CD14-positive monocyte (primary cell): ENCODE results near the gene PRPF40B. TPM values are rescaled to one million over a fixed set of nuclear protein-coding genes. Genes with fewer than 3 reads are reported as not detected.

Experiments used
- DNase-seq, 3 donors: peaks; one replicate each; pipeline ENCODE4 v3.0.0-alpha.2; 2011 to 2022
- H2AFZ ChIP-seq: 2 replicates; pipeline ENCODE4 v1.6.0; 2012; ENCODE audit warnings: mild to moderate bottlenecking, low read depth, low read length, inconsistent platforms; ENCODE audit not compliant: insufficient read depth, poor library complexity, severe bottlenecking
- H3K27ac ChIP-seq, 2 donors: 1 replicate in 1 of 2; 2 replicates in 1 of 2; pipeline ENCODE4 v1.5.1; 2012 to 2013; ENCODE audit warnings: low read length in 2 of 2, control low read depth in 1 of 2, inconsistent platforms in 1 of 2, low read depth in 1 of 2, mild to moderate bottlenecking in 1 of 2
- H3K27me3 ChIP-seq, 2 donors: one replicate each; pipeline versions ENCODE4 v1.6.0 to v1.6.1; 2011 to 2013; ENCODE audit warnings: low read length in 2 of 2; ENCODE audit not compliant: control insufficient read depth in 2 of 2, insufficient read depth in 2 of 2
- H3K36me3 ChIP-seq, 2 donors: replicated peaks in 1 of 2; 1 replicate in 1 of 2; 2 replicates in 1 of 2; pipeline versions ENCODE4 v1.5.1 to v1.6.1; 2012 to 2013; ENCODE audit warnings: low read length in 2 of 2, control low read depth in 1 of 2, inconsistent platforms in 1 of 2, mild to moderate bottlenecking in 1 of 2; ENCODE audit not compliant: insufficient read depth in 2 of 2, control insufficient read depth in 1 of 2
- H3K4me1 ChIP-seq, 2 donors: 1 replicate in 1 of 2; 2 replicates in 1 of 2; pipeline versions ENCODE4 v1.5.1 to v1.6.1; 2012 to 2013; ENCODE audit warnings: low read length in 2 of 2, control low read depth in 1 of 2, inconsistent platforms in 1 of 2, mild to moderate bottlenecking in 1 of 2, moderate library complexity in 1 of 2; ENCODE audit not compliant: insufficient read depth in 2 of 2, control insufficient read depth in 1 of 2
- H3K4me2 ChIP-seq: replicated peaks from 2 replicates; pipeline ENCODE3; 2012; ENCODE audit warnings: low read length, moderate library complexity, mild to moderate bottlenecking; ENCODE audit not compliant: poor library complexity, severe bottlenecking; ENCODE audit errors: extremely low read depth
- H3K4me3 ChIP-seq, 3 experiments: fragments of 200-600 bp in 1 of 3; sonication (generic) in 1 of 3; replicated peaks in 1 of 3; 1 replicate in 2 of 3; 2 replicates in 1 of 3; pipeline ENCODE4 v1.5.1; 2011 to 2013; ENCODE audit warnings: low read length in 3 of 3, mild to moderate bottlenecking in 3 of 3, control low read depth in 2 of 3, low read depth in 2 of 3, inconsistent platforms in 1 of 3, moderate library complexity in 1 of 3
- H3K79me2 ChIP-seq: 2 replicates; pipeline ENCODE4 v1.6.0; 2012; ENCODE audit warnings: mild to moderate bottlenecking, control low read depth, inconsistent platforms, low read length, moderate library complexity; ENCODE audit not compliant: insufficient read depth
- H3K9ac ChIP-seq: 2 replicates; pipeline ENCODE4 v1.6.0; 2017; ENCODE audit warnings: low read length, mild to moderate bottlenecking; ENCODE audit not compliant: insufficient read depth, poor library complexity, severe bottlenecking
- H3K9me3 ChIP-seq, 2 donors: replicated peaks in 1 of 2; 1 replicate in 1 of 2; 2 replicates in 1 of 2; pipeline versions ENCODE4 v1.5.1 to v1.6.1; 2012 to 2013; ENCODE audit warnings: low read length in 2 of 2, control low read depth in 1 of 2; ENCODE audit not compliant: control insufficient read depth in 1 of 2, insufficient read depth in 1 of 2
- H4K20me1 ChIP-seq: 2 replicates; pipeline ENCODE4 v1.6.0; 2012; ENCODE audit warnings: mild to moderate bottlenecking, low read length, control low read depth, moderate library complexity; ENCODE audit not compliant: insufficient read depth
- H3K27ac Mint-ChIP-seq, 7 donors: one replicate each; pipeline ENCODE4 v1.8.0; 2020; ENCODE audit warnings: mild to moderate bottlenecking in 7 of 7, mixed read lengths in 7 of 7, moderate library complexity in 6 of 7, inconsistent platforms in 2 of 7
- H3K27me3 Mint-ChIP-seq, 3 donors: one replicate each; pipeline ENCODE4 v1.8.0; 2021 to 2022; ENCODE audit warnings: low read depth in 3 of 3, mild to moderate bottlenecking in 3 of 3, mixed read lengths in 3 of 3, moderate library complexity in 3 of 3, inconsistent platforms in 1 of 3
- H3K36me3 Mint-ChIP-seq, 2 donors: one replicate each; pipeline ENCODE4 v1.8.0; 2020; ENCODE audit warnings: mixed read lengths in 2 of 2, inconsistent platforms in 1 of 2, mild to moderate bottlenecking in 1 of 2
- H3K4me1 Mint-ChIP-seq: one replicate; pipeline ENCODE4 v1.8.0; 2020; ENCODE audit warnings: mild to moderate bottlenecking, mixed read lengths
- H3K4me3 Mint-ChIP-seq, 2 donors: one replicate each; pipeline ENCODE4 v1.8.0; 2020; ENCODE audit warnings: mild to moderate bottlenecking in 2 of 2, mixed read lengths in 2 of 2, moderate library complexity in 1 of 2
- H3K9me3 Mint-ChIP-seq, 7 donors: one replicate each; pipeline ENCODE4 v1.8.0; 2020 to 2022; ENCODE audit warnings: mixed read lengths in 7 of 7, mild to moderate bottlenecking in 6 of 7, moderate library complexity in 6 of 7, inconsistent platforms in 2 of 7
- CTCF ChIP-seq: fragments of 200-600 bp; IDR thresholded peaks from one replicate; pipeline ENCODE4 v1.8.0; 2022; ENCODE audit warnings: antibody characterized with exemption, mild to moderate bottlenecking
- WGBS: methylation state at CpG from one replicate; pipeline ENCODE4 v1.1.5; 2013; ENCODE audit warnings: missing lambda C conversion rate; ENCODE audit not compliant: insufficient coverage; 5-methylcytosine and 5-hydroxymethylcytosine counted together
- intact Hi-C, 2 donors: fragments of 100-400 bp; cut with micrococcal nuclease; formaldehyde crosslinking; loops; one replicate each; pipeline versions ENCODE4 v1.15.0 to v1.15.1; 2023
- polyA plus RNA-seq, 3 donors: library from polyadenylated mRNA; depleted of rRNA in 1 of 3; unstranded in 2 of 3; stranded (reverse) in 1 of 3; fragments of 300-500 nt in 2 of 3; fragments of >200 nt in 1 of 3; fragmentation: Illumina TruSeq in 2 of 3; gene quantifications; 1 replicate in 2 of 3; 2 replicates in 1 of 3; pipeline ENCODE4 v1.2.3, GENCODE V29; 2012 to 2021

PRPF40B gene
- polyA plus RNA-seq, 3 donors: 0.14 to 1.3 (median 0.57) TPM

- Histone ChIP-seq H3K9me3 (no peaks in the 10 kb centered on the region), H3K9ac (no peak overlapping the region), H4K20me1 (no peaks in the 10 kb centered on the region), H2AFZ (no peak overlapping the region), H3K4me2 (no peak overlapping the region), H3K36me3 (peaks cover 17 to 68% of the 10 kb centered on the region in 2 donors), H3K4me3 (no peak overlapping the region), H3K4me1 (no peaks in the 10 kb centered on the region), H3K27me3 (no peaks in the 10 kb centered on the region), H3K27ac (no peak overlapping the region), H3K79me2 (no peaks in the 10 kb centered on the region)
- no peak overlapping the region for H3K27ac Mint-ChIP-seq
- peaks cover 57 to 62% of the 10 kb centered on the region in 2 donors for H3K36me3 Mint-ChIP-seq
- WGBS: 95% methylated on average over 5 of the region's 5 CpGs
- no peak overlapping the region for H3K4me3 Mint-ChIP-seq
- H3K9me3 Mint-ChIP-seq: no peaks in the 10 kb centered on the region
- peaks cover 0 to under 1% (median 0%) of the 10 kb centered on the region in 3 donors for H3K27me3 Mint-ChIP-seq
- H3K4me1 Mint-ChIP-seq: peaks cover 10% of the 10 kb centered on the region
- TF ChIP-seq CTCF: no peak
- no peak for DNase-seq
- intact Hi-C loops: no loop called here
Measured at GRCh38 chr12:49654715-49655114, 31.4 kb downstream of the PRPF40B start.

- Mint-ChIP-seq H3K36me3 (peaks cover 47 to 56% of the 10 kb centered on the region in 2 donors), H3K4me3 (no peak overlapping the region), H3K27me3 (peaks cover 0 to 2% (median 0%) of the 10 kb centered on the region in 3 donors), H3K4me1 (peaks cover 15% of the 10 kb centered on the region), H3K9me3 (no peaks in the 10 kb centered on the region), H3K27ac (no peak overlapping the region)
- Histone ChIP-seq H3K79me2 (no peaks in the 10 kb centered on the region), H3K4me1 (peaks cover 2% of the 10 kb centered on the region in 2 donors), H3K4me2 (no peak overlapping the region), H3K36me3 (peaks cover 9 to 60% of the 10 kb centered on the region in 2 donors), H4K20me1 (no peaks in the 10 kb centered on the region), H2AFZ (no peak overlapping the region), H3K9ac (peak overlapping the region; percentile 1), H3K27me3 (no peaks in the 10 kb centered on the region), H3K4me3 (no peak overlapping the region), H3K27ac (no peak overlapping the region), H3K9me3 (no peaks in the 10 kb centered on the region)
- intact Hi-C loops: no loop called here
- TF ChIP-seq CTCF: no peak
- DNase-seq: no peak
- WGBS: 88% methylated on average over 1 of the region's 2 CpGs
Measured at GRCh38 chr12:49655595-49656236, 32.4 kb downstream of the PRPF40B start.
